ENCODE measurements around the gene SELENOI.

- TF ChIP-seq CTCF (conservative IDR thresholded peaks at IDR 0.05 in 1 of 2, IDR thresholded peaks at IDR 0.05 in 1 of 2; ENCODE audit: extremely low read depth in 1 of 2, insufficient read depth in 1 of 2, low read depth in 1 of 2, low read length in 2 of 2) = no peak
- no peak for TF ChIP-seq EZH2 (IDR thresholded peaks at IDR 0.05; ENCODE audit: borderline replicate concordance, low read length)
Measured at GRCh38 chr2:26380281-26380680, 34.3 kb downstream of the SELENOI start.

Data from mammary epithelial cell (primary cell).